K562 (cell line): ENCODE data around the gene RHCG. TPM values are rescaled to one million over a fixed set of nuclear protein-coding genes. Genes with fewer than 3 reads are reported as not detected.

ENCODE experiments used
- ATAC-seq: fragments of 200-7000 bp; cut with Tn5 transposase; 3 replicates; pipeline ENCODE4 v1.9.1; 2020; ENCODE audit warnings: moderate library complexity
- BruUV-seq: library from RNA; stranded (reverse); fragments of 400-500 nt; replicated peaks from 2 replicates; lab custom pipeline; 2021; lab: Mats Ljungman, UMichigan
- CTCF ChIA-PET: fragments of 300-600 bp; formaldehyde crosslinking; extraction: SDS; loops from one replicate; lab custom pipeline; 2021; ENCODE audit warnings: low intra/inter-chr PET ratio; lab: Yijun Ruan, JAX
- POLR2A ChIA-PET: fragments of 300-600, 350-650 bp; sonication (Branson Sonifier 250); formaldehyde crosslinking; extraction: SDS; loops from one replicate; lab custom pipeline; 2021; ENCODE audit warnings: antibody characterized with exemption, inconsistent platforms; lab: Yijun Ruan, JAX
- DNase-seq, 4 experiments: peaks; one replicate each; pipeline versions ENCODE4 v3.0.0 to v3.0.0-alpha.2; 2011 to 2018; ENCODE audit warnings: low spot score in 3 of 4, mixed read lengths in 3 of 4; ENCODE audit errors: extremely low read depth in 1 of 4
- FAIRE-seq: peaks from 2 replicates; lab custom pipeline; 2011; peaks lifted over from hg19 to GRCh38; lab: Jason Lieb, UNC
- H2AFZ ChIP-seq: 2 replicates; pipeline ENCODE4 v1.6.0; 2011; ENCODE audit warnings: low read depth, low read length, control low read depth, inconsistent platforms
- H3K27ac ChIP-seq: fragments of 200-600 bp; 3 replicates; pipeline ENCODE4 v1.8.0; 2011; ENCODE audit warnings: low read depth, mild to moderate bottlenecking, control low read depth, inconsistent platforms, low read length, moderate library complexity, mixed read lengths; ENCODE audit errors: extremely low read depth
- H3K27me3 ChIP-seq, 2 experiments: fragments of 300-600 bp in 1 of 2; 2 replicates in 1 of 2; 3 replicates in 1 of 2; pipeline versions ENCODE4 v1.6.0 to v1.8.0; 2011; ENCODE audit warnings: inconsistent platforms in 2 of 2, low read length in 2 of 2, mild to moderate bottlenecking in 1 of 2, mixed read lengths in 1 of 2, moderate library complexity in 1 of 2; ENCODE audit not compliant: control insufficient read depth in 2 of 2, insufficient read depth in 2 of 2
- H3K36me3 ChIP-seq: fragments of 300-600 bp; 3 replicates; pipeline ENCODE4 v1.8.0; 2011; ENCODE audit warnings: mild to moderate bottlenecking, low read length, inconsistent platforms; ENCODE audit not compliant: control insufficient read depth, insufficient read depth
- H3K4me1 ChIP-seq, 2 experiments: fragments of 200-600 bp in 1 of 2; replicated peaks in 1 of 2; 2 replicates in 1 of 2; 3 replicates in 1 of 2; pipeline versions ENCODE4 v1.5.1 to v1.8.0; 2011; ENCODE audit warnings: inconsistent platforms in 2 of 2, low read length in 2 of 2, mild to moderate bottlenecking in 1 of 2, mixed read lengths in 1 of 2, moderate library complexity in 1 of 2; ENCODE audit not compliant: control insufficient read depth in 2 of 2, insufficient read depth in 2 of 2
- H3K4me2 ChIP-seq: 2 replicates; pipeline ENCODE4 v1.6.1; 2011; ENCODE audit warnings: low read length, control low read depth, inconsistent platforms, mixed read lengths; ENCODE audit not compliant: insufficient read depth
- H3K4me3 ChIP-seq: fragments of 200-600 bp; sonication (generic), shearing (Covaris generic); 2 replicates; pipeline ENCODE4 v1.5.1; 2016; ENCODE audit warnings: control low read depth, inconsistent platforms
- H3K79me2 ChIP-seq: fragments of 200-600 bp; 3 replicates; pipeline ENCODE4 v1.8.0; 2011; ENCODE audit warnings: low read length, inconsistent platforms; ENCODE audit not compliant: control insufficient read depth, insufficient read depth
- H3K9ac ChIP-seq, 2 experiments: 2 replicates each; pipeline versions ENCODE4 v1.6.0 to v1.6.1; 2011; ENCODE audit warnings: low read depth in 2 of 2, low read length in 2 of 2, control low read depth in 1 of 2, inconsistent platforms in 1 of 2, mild to moderate bottlenecking in 1 of 2, mixed read lengths in 1 of 2; ENCODE audit not compliant: insufficient read depth in 1 of 2
- H3K9me1 ChIP-seq: one replicate; pipeline ENCODE4 v1.6.0; 2011; ENCODE audit warnings: inconsistent platforms, mild to moderate bottlenecking, low read length, moderate library complexity; ENCODE audit not compliant: control insufficient read depth, insufficient read depth
- H3K9me3 ChIP-seq: replicated peaks from 2 replicates; pipeline ENCODE4 v1.5.1; 2011; ENCODE audit warnings: low read depth, low read length, inconsistent platforms; ENCODE audit not compliant: control insufficient read depth, insufficient read depth
- H4K20me1 ChIP-seq: replicated peaks from 2 replicates; pipeline ENCODE4 v1.6.1; 2011; ENCODE audit warnings: low read length, inconsistent platforms, mixed read lengths; ENCODE audit not compliant: control insufficient read depth, insufficient read depth
- CBX2 ChIP-seq: fragments of 200-600 bp; sonication (generic); IDR thresholded peaks from one replicate; pipeline ENCODE4 v1.6.1; 2012; ENCODE audit warnings: mild to moderate bottlenecking, low read length, inconsistent platforms; ENCODE audit not compliant: insufficient read depth, poor library complexity, severe bottlenecking
- MTA1 ChIP-seq: fragments of 450-650 bp; IDR thresholded peaks from 2 replicates; pipeline ENCODE4 v1.6.1; 2017; ENCODE audit warnings: borderline replicate concordance
- ZFP30 ChIP-seq: fragments of 250-450 bp; sonication (Bioruptor Pico); IDR thresholded peaks from 2 replicates; pipeline ENCODE4 v1.8.0; 2022; ENCODE audit warnings: moderate library complexity, mild to moderate bottlenecking, inconsistent platforms, borderline replicate concordance
- ZNF133 ChIP-seq: fragments of 250-450 bp; sonication (Bioruptor Pico); IDR thresholded peaks from 2 replicates; pipeline ENCODE4 v1.4.0; 2020; ENCODE audit warnings: mild to moderate bottlenecking
- WGBS: fragments of 100-300 bp; shearing (Covaris generic); methylation state at CpG from one replicate; pipeline ENCODE4 v1.1.6; 2016; ENCODE audit warnings: low coverage, mixed read lengths; ENCODE audit not compliant: insufficient coverage; ENCODE audit errors: missing lambda C conversion rate; 5-methylcytosine and 5-hydroxymethylcytosine counted together
- in situ Hi-C: fragments of 300-500 bp; cut with MboI; formaldehyde crosslinking; loops from 4 replicates; pipeline ENCODE4 v1.15.0; 2018; ENCODE audit warnings: inconsistent platforms, mixed read lengths
- intact Hi-C: fragments of 100-400 bp; cut with micrococcal nuclease; formaldehyde crosslinking; loops from 2 replicates; pipeline ENCODE4 v1.14.2; 2022
- polyA plus RNA-seq, 8 experiments: library from polyadenylated mRNA; depleted of rRNA in 4 of 8; stranded (reverse) in 5 of 8; unstranded in 3 of 8; fragments of >200 nt; fragmentation: Nextera tagmentation in 2 of 8; fragmentation: Illumina TruSeq in 1 of 8; extraction: Ambion mirVana in 2 of 8; extraction: Trizol in 1 of 8; gene quantifications; 2 replicates each; pipeline versions ENCODE4 v1.2.1 to v1.2.3, GENCODE V29; 2011 to 2014; ENCODE audit warnings: inconsistent platforms in 1 of 8, missing spikeins in 1 of 8
- total RNA-seq, 7 experiments: library from RNA; depleted of rRNA in 6 of 7; stranded (reverse); fragments of >200 nt in 6 of 7; fragmentation: Illumina TruSeq in 2 of 7; extraction: Trizol in 2 of 7; gene quantifications; 2 replicates each; pipeline versions ENCODE4 v1.2.1 to v1.2.3, GENCODE V29; 2011 to 2021; ENCODE audit warnings: low replicate concordance in 1 of 7
- TF ChIP-seq, protein P1 (sequence below): sonication (generic); formaldehyde crosslinking; IDR thresholded peaks from 2 replicates; pipeline ENCODE4 v1.8.0; 2022; ENCODE audit warnings: missing genetic modification reagents, mild to moderate bottlenecking, borderline replicate concordance
- TF ChIP-seq, protein P2 (sequence below): fragments of 200-600 bp; sonication (generic); IDR thresholded peaks from one replicate; pipeline ENCODE4 v1.6.1; 2012; ENCODE audit warnings: mild to moderate bottlenecking, low read depth, low read length, inconsistent platforms

Gene RHCG
- total and polyA plus RNA-seq, 9 of the 15 experiments (the other 6 are each of a cell fraction or from before 2014, with no cell fraction given), result not detected

DNA sequence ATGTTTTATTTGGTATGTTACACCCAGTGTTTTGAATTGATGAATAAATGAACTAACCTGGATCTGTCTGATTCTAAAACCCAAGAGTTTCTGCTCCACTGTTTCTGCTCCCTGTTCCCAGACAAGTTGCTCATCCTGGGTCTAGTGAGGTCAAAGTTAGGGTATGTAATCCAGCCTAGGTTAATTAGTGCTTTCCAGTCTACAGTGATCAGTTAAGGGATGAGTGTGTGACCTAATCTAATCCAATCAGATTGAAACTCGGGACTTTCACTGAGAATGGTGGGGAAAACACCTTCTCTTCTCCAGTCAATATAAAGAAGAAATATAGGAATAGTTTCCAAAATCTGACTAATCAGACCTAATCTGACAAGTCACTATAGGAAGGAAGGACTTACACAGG lies 27.8 kb upstream of the RHCG start:
- no peaks in the 10 kb centered on the region for H3K36me3 ChIP-seq
- no peak overlapping the region for H3K4me2 ChIP-seq
- H3K27me3 ChIP-seq, result peaks cover 7 to 20% of the 10 kb centered on the region in 2 experiments; a peak in 4 of 5 replicates
- no TSS peak for BruUV-seq
- no peak for ATAC-seq
- H4K20me1 ChIP-seq, result no peaks in the 10 kb centered on the region
- no peak overlapping the region for H2AFZ ChIP-seq
- no peak for FAIRE-seq
- H3K4me1 ChIP-seq, result no peaks in the 10 kb centered on the region
- H3K9me1 ChIP-seq, result no peaks in the 10 kb centered on the region
- no peak overlapping the region for H3K9ac ChIP-seq
- ChIA-PET CTCF (no interaction called here), POLR2A (no interaction called here)
- intact Hi-C loops (no loop called here), in situ Hi-C loops (no loop called here)
- H3K4me3 ChIP-seq, result no peak overlapping the region
- no peak for DNase-seq
- H3K9me3 ChIP-seq, result no peaks in the 10 kb centered on the region
- WGBS, result 0% methylated on average over 1 of the region's 1 CpG
- H3K27ac ChIP-seq, result no peak overlapping the region
- no peaks in the 10 kb centered on the region for H3K79me2 ChIP-seq
- TF ChIP-seq CBX2, result no peak
- no peak for TF ChIP-seq ZFP30 (CRISPR knock-in tag)
- TF ChIP-seq, protein P1, sequence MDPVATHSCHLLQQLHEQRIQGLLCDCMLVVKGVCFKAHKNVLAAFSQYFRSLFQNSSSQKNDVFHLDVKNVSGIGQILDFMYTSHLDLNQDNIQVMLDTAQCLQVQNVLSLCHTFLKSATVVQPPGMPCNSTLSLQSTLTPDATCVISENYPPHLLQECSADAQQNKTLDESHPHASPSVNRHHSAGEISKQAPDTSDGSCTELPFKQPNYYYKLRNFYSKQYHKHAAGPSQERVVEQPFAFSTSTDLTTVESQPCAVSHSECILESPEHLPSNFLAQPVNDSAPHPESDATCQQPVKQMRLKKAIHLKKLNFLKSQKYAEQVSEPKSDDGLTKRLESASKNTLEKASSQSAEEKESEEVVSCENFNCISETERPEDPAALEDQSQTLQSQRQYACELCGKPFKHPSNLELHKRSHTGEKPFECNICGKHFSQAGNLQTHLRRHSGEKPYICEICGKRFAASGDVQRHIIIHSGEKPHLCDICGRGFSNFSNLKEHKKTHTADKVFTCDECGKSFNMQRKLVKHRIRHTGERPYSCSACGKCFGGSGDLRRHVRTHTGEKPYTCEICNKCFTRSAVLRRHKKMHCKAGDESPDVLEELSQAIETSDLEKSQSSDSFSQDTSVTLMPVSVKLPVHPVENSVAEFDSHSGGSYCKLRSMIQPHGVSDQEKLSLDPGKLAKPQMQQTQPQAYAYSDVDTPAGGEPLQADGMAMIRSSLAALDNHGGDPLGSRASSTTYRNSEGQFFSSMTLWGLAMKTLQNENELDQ (CRISPR knock-in tag), result no peak
- TF ChIP-seq MTA1, result no peak
- TF ChIP-seq, protein P2, sequence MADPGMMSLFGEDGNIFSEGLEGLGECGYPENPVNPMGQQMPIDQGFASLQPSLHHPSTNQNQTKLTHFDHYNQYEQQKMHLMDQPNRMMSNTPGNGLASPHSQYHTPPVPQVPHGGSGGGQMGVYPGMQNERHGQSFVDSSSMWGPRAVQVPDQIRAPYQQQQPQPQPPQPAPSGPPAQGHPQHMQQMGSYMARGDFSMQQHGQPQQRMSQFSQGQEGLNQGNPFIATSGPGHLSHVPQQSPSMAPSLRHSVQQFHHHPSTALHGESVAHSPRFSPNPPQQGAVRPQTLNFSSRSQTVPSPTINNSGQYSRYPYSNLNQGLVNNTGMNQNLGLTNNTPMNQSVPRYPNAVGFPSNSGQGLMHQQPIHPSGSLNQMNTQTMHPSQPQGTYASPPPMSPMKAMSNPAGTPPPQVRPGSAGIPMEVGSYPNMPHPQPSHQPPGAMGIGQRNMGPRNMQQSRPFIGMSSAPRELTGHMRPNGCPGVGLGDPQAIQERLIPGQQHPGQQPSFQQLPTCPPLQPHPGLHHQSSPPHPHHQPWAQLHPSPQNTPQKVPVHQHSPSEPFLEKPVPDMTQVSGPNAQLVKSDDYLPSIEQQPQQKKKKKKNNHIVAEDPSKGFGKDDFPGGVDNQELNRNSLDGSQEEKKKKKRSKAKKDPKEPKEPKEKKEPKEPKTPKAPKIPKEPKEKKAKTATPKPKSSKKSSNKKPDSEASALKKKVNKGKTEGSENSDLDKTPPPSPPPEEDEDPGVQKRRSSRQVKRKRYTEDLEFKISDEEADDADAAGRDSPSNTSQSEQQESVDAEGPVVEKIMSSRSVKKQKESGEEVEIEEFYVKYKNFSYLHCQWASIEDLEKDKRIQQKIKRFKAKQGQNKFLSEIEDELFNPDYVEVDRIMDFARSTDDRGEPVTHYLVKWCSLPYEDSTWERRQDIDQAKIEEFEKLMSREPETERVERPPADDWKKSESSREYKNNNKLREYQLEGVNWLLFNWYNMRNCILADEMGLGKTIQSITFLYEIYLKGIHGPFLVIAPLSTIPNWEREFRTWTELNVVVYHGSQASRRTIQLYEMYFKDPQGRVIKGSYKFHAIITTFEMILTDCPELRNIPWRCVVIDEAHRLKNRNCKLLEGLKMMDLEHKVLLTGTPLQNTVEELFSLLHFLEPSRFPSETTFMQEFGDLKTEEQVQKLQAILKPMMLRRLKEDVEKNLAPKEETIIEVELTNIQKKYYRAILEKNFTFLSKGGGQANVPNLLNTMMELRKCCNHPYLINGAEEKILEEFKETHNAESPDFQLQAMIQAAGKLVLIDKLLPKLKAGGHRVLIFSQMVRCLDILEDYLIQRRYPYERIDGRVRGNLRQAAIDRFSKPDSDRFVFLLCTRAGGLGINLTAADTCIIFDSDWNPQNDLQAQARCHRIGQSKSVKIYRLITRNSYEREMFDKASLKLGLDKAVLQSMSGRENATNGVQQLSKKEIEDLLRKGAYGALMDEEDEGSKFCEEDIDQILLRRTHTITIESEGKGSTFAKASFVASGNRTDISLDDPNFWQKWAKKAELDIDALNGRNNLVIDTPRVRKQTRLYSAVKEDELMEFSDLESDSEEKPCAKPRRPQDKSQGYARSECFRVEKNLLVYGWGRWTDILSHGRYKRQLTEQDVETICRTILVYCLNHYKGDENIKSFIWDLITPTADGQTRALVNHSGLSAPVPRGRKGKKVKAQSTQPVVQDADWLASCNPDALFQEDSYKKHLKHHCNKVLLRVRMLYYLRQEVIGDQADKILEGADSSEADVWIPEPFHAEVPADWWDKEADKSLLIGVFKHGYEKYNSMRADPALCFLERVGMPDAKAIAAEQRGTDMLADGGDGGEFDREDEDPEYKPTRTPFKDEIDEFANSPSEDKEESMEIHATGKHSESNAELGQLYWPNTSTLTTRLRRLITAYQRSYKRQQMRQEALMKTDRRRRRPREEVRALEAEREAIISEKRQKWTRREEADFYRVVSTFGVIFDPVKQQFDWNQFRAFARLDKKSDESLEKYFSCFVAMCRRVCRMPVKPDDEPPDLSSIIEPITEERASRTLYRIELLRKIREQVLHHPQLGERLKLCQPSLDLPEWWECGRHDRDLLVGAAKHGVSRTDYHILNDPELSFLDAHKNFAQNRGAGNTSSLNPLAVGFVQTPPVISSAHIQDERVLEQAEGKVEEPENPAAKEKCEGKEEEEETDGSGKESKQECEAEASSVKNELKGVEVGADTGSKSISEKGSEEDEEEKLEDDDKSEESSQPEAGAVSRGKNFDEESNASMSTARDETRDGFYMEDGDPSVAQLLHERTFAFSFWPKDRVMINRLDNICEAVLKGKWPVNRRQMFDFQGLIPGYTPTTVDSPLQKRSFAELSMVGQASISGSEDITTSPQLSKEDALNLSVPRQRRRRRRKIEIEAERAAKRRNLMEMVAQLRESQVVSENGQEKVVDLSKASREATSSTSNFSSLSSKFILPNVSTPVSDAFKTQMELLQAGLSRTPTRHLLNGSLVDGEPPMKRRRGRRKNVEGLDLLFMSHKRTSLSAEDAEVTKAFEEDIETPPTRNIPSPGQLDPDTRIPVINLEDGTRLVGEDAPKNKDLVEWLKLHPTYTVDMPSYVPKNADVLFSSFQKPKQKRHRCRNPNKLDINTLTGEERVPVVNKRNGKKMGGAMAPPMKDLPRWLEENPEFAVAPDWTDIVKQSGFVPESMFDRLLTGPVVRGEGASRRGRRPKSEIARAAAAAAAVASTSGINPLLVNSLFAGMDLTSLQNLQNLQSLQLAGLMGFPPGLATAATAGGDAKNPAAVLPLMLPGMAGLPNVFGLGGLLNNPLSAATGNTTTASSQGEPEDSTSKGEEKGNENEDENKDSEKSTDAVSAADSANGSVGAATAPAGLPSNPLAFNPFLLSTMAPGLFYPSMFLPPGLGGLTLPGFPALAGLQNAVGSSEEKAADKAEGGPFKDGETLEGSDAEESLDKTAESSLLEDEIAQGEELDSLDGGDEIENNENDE, result no peak
- no peak for TF ChIP-seq ZNF133 (CRISPR knock-in tag)
